Activated T-cell treated with anti-CD3 and anti-CD28 coated beads for 48 hours (primary cell): Measurements from ENCODE around the gene REPS2.

ENCODE experiments used
- DNase-seq: peaks from one replicate; pipeline ENCODE4 v3.0.0-alpha.2; 2020; ENCODE audit warnings: low read depth

REPS2 gene

GRCh38 chrX:17005712-17006368, 59.4 kb downstream of the REPS2 start:
- no peak for DNase-seq

- no peak for DNase-seq
Observed at GRCh38 chrX:17007134-17007768, 60.8 kb downstream of the REPS2 start.

- DNase-seq = no peak
Observed at GRCh38 chrX:17009856-17010625, 63.6 kb downstream of the REPS2 start.

GRCh38 chrX:17012465-17012864, 66.0 kb downstream of the REPS2 start:
- no peak for DNase-seq

- no peak for DNase-seq
Observed at GRCh38 chrX:17014216-17014615, 67.8 kb downstream of the REPS2 start.

- DNase-seq = no peak
Observed at GRCh38 chrX:17017134-17017533, 70.7 kb downstream of the REPS2 start.

- no peak for DNase-seq
Observed at GRCh38 chrX:17020356-17020755, 73.9 kb downstream of the REPS2 start.

- DNase-seq = no peak
Observed at GRCh38 chrX:17020851-17021821, 74.7 kb downstream of the REPS2 start.

- no peak for DNase-seq
Observed at GRCh38 chrX:17021851-17022604, 75.6 kb downstream of the REPS2 start.

- DNase-seq = no peak
Observed at GRCh38 chrX:17023661-17024060, 77.2 kb downstream of the REPS2 start.

GRCh38 chrX:17024886-17025285, 78.4 kb downstream of the REPS2 start:
- DNase-seq = no peak

GRCh38 chrX:17025621-17026302, 79.3 kb downstream of the REPS2 start:
- no peak for DNase-seq

- no peak for DNase-seq
Observed at GRCh38 chrX:17027931-17028330, 81.5 kb downstream of the REPS2 start.

- no peak for DNase-seq
Observed at GRCh38 chrX:17028356-17028755, 81.9 kb downstream of the REPS2 start.

- no peak for DNase-seq
Observed at GRCh38 chrX:17030092-17030491, 83.6 kb downstream of the REPS2 start.

GRCh38 chrX:17030580-17031270, 84.3 kb downstream of the REPS2 start:
- no peak for DNase-seq

- no peak for DNase-seq
Observed at GRCh38 chrX:17031827-17032226, 85.4 kb downstream of the REPS2 start.

GRCh38 chrX:17032351-17032750, 85.9 kb downstream of the REPS2 start:
- no peak for DNase-seq

- DNase-seq = no peak
Observed at GRCh38 chrX:17033225-17033624, 86.8 kb downstream of the REPS2 start.

GRCh38 chrX:17035111-17035510, 88.7 kb downstream of the REPS2 start:
- no peak for DNase-seq
